ENCODE results near the gene SORBS1.

DNA sequence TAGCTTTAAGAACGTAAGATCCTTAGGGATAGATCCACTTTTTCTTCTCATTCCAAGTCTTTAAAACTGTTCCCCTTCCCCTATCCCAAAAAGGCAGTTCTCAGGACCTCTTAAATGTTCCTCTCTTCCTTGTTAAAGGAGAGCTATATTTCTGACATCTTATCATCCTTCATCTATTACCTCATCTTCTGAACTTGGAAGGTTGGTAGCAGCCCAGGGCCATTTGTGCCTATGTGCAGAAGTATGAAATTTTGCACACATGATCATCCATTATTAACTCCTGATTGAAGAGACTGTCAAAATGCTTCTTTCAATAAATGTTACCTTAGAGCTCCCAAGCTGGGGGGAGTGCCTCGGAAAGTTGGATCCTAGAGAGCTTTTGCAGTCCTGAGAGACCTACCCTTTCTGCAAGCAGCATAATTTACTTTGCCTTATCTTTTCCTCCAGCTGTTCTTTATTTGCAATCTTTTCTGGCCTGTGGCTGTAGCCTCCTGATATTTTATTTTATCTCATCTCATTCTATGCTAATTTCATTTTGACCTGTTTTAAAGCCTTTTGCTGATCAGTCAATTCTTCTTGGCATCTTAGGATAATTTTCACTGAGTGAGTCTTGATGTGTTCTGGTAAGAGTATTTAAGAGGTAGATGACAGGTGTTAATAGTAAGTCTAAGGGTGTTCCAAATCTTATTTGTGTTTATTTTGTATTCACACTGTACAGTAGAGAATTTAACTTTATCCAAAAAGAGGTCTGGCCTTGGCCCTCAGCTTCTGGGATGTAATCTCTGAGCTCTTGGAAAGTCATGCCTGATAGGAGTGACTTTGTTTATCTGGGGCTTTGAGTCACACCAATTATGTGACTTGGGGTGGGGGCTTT is 135.3 kb downstream of the SORBS1 start:
- TF ChIP-seq, protein P1, sequence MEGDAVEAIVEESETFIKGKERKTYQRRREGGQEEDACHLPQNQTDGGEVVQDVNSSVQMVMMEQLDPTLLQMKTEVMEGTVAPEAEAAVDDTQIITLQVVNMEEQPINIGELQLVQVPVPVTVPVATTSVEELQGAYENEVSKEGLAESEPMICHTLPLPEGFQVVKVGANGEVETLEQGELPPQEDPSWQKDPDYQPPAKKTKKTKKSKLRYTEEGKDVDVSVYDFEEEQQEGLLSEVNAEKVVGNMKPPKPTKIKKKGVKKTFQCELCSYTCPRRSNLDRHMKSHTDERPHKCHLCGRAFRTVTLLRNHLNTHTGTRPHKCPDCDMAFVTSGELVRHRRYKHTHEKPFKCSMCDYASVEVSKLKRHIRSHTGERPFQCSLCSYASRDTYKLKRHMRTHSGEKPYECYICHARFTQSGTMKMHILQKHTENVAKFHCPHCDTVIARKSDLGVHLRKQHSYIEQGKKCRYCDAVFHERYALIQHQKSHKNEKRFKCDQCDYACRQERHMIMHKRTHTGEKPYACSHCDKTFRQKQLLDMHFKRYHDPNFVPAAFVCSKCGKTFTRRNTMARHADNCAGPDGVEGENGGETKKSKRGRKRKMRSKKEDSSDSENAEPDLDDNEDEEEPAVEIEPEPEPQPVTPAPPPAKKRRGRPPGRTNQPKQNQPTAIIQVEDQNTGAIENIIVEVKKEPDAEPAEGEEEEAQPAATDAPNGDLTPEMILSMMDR (IDR thresholded peaks at IDR 0.05), result no peak
- no peak for TF ChIP-seq EZH2phosphoT487 (IDR thresholded peaks at IDR 0.05)
- no peak for TF ChIP-seq EZH2 (IDR thresholded peaks at IDR 0.05)

All from neural progenitor cell (in vitro differentiated cells).